22Rv1 (cell line): ENCODE results near the gene TYMS.

Experiments used
- ZFX ChIP-seq: fragments of 450-650 bp; IDR thresholded peaks from 2 replicates; pipeline ENCODE4 v1.6.1; 2017; ENCODE audit warnings: antibody characterized with exemption, borderline replicate concordance
- TF ChIP-seq, protein P1 (sequence below): fragments of 450-650 bp; IDR thresholded peaks from 2 replicates; pipeline ENCODE4 v1.5.1; 2017; ENCODE audit warnings: mild to moderate bottlenecking

DNA sequence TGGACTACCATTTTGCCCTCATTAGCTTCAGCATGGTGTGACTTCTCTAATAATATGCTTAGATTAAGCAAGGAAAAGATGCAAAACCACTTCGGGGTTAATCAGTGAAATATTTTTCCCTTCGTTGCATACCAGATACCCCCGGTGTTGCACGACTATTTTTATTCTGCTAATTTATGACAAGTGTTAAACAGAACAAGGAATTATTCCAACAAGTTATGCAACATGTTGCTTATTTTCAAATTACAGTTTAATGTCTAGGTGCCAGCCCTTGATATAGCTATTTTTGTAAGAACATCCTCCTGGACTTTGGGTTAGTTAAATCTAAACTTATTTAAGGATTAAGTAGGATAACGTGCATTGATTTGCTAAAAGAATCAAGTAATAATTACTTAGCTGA is 16.3 kb downstream of the TYMS start:
- TF ChIP-seq, protein P1, sequence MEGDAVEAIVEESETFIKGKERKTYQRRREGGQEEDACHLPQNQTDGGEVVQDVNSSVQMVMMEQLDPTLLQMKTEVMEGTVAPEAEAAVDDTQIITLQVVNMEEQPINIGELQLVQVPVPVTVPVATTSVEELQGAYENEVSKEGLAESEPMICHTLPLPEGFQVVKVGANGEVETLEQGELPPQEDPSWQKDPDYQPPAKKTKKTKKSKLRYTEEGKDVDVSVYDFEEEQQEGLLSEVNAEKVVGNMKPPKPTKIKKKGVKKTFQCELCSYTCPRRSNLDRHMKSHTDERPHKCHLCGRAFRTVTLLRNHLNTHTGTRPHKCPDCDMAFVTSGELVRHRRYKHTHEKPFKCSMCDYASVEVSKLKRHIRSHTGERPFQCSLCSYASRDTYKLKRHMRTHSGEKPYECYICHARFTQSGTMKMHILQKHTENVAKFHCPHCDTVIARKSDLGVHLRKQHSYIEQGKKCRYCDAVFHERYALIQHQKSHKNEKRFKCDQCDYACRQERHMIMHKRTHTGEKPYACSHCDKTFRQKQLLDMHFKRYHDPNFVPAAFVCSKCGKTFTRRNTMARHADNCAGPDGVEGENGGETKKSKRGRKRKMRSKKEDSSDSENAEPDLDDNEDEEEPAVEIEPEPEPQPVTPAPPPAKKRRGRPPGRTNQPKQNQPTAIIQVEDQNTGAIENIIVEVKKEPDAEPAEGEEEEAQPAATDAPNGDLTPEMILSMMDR, result no peak
- TF ChIP-seq ZFX, result no peak
